Measurements from ENCODE around the gene MED12L. TPM values are rescaled to one million over a fixed set of nuclear protein-coding genes. Genes with fewer than 3 reads are reported as not detected.

MED12L gene
- total RNA-seq, 4 donors from 2014 or later: 0.19 to 0.83 (median 0.41) TPM

DNA sequence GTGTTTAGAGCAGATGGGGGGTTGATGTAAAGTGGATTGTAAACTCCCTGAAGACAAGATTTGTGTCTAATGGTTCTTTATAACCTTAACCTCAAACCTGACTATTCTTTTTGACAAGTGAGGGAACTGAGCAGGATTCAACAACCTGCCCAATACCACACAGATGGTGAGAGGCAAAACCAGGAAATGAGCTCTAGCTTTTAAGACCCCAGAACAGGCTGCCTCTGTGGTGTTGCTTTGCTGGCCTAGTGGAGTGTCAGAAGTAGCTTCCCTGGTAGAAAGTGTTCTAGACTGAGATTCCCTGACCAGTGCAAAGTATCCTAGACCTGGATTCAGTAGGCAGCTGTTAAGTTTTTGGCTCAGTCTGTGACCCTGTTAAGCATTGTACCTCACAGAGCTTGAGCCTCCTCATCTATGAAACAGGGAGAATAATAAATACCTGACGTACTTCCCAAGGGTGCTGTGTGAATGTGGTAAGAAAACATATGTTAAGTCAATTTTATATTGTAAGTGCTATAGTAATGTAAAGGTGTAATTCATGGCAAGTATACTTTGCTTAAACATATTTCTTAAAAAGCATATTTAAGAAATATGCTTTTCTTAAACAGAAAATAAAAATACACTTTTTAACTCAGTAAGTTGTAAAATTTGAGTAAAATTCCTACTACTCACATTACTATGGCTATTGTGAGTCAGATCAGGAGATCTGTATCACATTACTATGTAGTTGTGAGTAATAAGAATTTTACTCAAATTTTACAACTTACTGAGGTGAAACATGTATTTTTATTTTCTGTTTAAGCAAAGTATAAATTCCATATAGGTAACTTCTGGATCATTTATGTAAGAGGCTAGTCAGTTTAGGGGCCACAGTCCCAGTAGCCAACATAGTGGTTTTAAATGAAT is 222.4 kb downstream of the MED12L start:
- peak; percentile 29 for DNase-seq (ENCODE audit: extremely low spot score)
- Histone ChIP-seq H3K27me3 (no peaks in the 10 kb centered on the region), H3K4me3 (no peak overlapping the region), H3K27ac (replicated peaks in 1 of 4) (no peak overlapping the region), H3K4me1 (peaks cover 0 to 12% (median 0%) of the 10 kb centered on the region in 4 donors), H3K36me3 (no peaks in the 10 kb centered on the region), H3K9me3 (no peaks in the 10 kb centered on the region)
- intact Hi-C loops (cut with DNase I): no loop called here
- no peak for TF ChIP-seq CTCF (IDR thresholded peaks at IDR 0.05)
- no peak for TF ChIP-seq POLR2A (IDR thresholded peaks at IDR 0.05; ENCODE audit: low read depth)
- no peak for TF ChIP-seq POLR2AphosphoS5 (IDR thresholded peaks at IDR 0.05)
- no peak for TF ChIP-seq EP300 (IDR thresholded peaks at IDR 0.05)
- 96% methylated on average over 1 of the region's 1 CpG for WGBS

- TF ChIP-seq POLR2AphosphoS5 (IDR thresholded peaks at IDR 0.05): no peak
- no peak for TF ChIP-seq POLR2A (IDR thresholded peaks at IDR 0.05; ENCODE audit: low read depth)
- TF ChIP-seq CTCF (IDR thresholded peaks at IDR 0.05): no peak
- TF ChIP-seq EP300 (IDR thresholded peaks at IDR 0.05): no peak
- WGBS: 94% methylated on average over 2 of the region's 2 CpGs
Measured at GRCh38 chr3:151309566-151309965, 224.1 kb downstream of the MED12L start.

GRCh38 chr3:151312972-151313371 is 227.5 kb downstream of the MED12L start:
- Histone ChIP-seq H3K9me3 (no peaks in the 10 kb centered on the region), H3K4me1 (no peaks in the 10 kb centered on the region), H3K27ac (replicated peaks in 1 of 4) (no peak overlapping the region), H3K27me3 (no peaks in the 10 kb centered on the region), H3K36me3 (no peaks in the 10 kb centered on the region), H3K4me3 (no peak overlapping the region)
- 98% methylated on average over 3 of the region's 3 CpGs for WGBS
- no peak for TF ChIP-seq POLR2AphosphoS5 (IDR thresholded peaks at IDR 0.05)
- no peak for TF ChIP-seq POLR2A (IDR thresholded peaks at IDR 0.05; ENCODE audit: low read depth)
- no peak for TF ChIP-seq EP300 (IDR thresholded peaks at IDR 0.05)
- TF ChIP-seq CTCF (IDR thresholded peaks at IDR 0.05): no peak
- DNase-seq (ENCODE audit: extremely low spot score): peak; percentile 10
- intact Hi-C loops (cut with DNase I): no loop called here

More at GRCh38 chr3:151309566-151309965, 224.1 kb downstream of the MED12L start:
- intact Hi-C loops (cut with DNase I): no loop called here
- Histone ChIP-seq H3K27me3 (no peaks in the 10 kb centered on the region), H3K36me3 (no peaks in the 10 kb centered on the region), H3K4me3 (no peak overlapping the region), H3K9me3 (no peaks in the 10 kb centered on the region), H3K27ac (replicated peaks in 1 of 4) (no peak overlapping the region), H3K4me1 (peaks cover 0 to 10% (median 0%) of the 10 kb centered on the region in 4 donors)
- peak; percentile 53 for DNase-seq (ENCODE audit: extremely low spot score)

GRCh38 chr3:151314137-151314536 is 228.7 kb downstream of the MED12L start:
- Histone ChIP-seq H3K4me3 (no peak overlapping the region), H3K27me3 (no peaks in the 10 kb centered on the region), H3K9me3 (no peaks in the 10 kb centered on the region), H3K36me3 (no peaks in the 10 kb centered on the region), H3K4me1 (no peaks in the 10 kb centered on the region), H3K27ac (replicated peaks in 1 of 4) (no peak overlapping the region)
- TF ChIP-seq POLR2AphosphoS5 (IDR thresholded peaks at IDR 0.05) (no peak), POLR2A (IDR thresholded peaks at IDR 0.05; ENCODE audit: low read depth) (no peak), EP300 (IDR thresholded peaks at IDR 0.05) (no peak), CTCF (IDR thresholded peaks at IDR 0.05) (no peak)
- intact Hi-C loops (cut with DNase I): no loop called here
- peak; percentile 47 for DNase-seq (ENCODE audit: extremely low spot score)
- WGBS: 93% methylated on average over 2 of the region's 2 CpGs
